ENCODE results near the gene RAPGEF5.

Gene RAPGEF5

DNA sequence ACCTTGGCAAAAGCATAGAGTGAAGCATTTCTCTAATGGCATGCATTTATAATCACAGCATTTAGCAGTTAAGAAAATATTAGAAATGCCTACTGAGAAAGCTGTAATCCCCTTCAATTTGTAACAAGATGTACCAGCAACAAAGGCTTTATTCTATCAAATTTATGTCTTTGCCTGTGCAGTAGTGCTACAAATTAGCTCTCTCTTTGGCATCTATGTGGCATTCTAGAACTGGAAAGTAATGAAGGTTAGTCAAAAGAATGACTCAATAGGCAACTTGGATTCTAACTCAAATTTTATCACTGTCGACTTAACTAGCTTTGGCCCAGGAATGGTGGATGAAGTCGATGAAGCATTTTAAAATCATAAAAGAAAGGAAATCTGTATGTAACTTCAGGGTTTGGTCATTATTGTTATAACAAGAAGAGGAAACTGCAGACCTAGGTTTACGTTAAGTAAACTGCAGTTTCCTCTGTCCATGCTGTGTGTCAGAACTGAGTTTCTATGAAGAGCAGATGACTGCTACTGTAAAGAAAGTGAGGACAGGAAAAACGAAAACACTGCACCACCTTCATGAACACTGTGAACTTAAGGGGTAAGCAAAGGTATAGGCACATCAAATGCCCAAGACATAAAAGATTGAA is 140.0 kb downstream of the RAPGEF5 start:
- Mint-ChIP-seq H3K36me3 (ENCODE audit: low read depth) (peaks cover 9% of the 10 kb centered on the region), H3K27ac (peak overlapping the region in 2 of 3 experiments; percentile 62 to 87), H3K27me3 (ENCODE audit: low read depth) (no peaks in the 10 kb centered on the region), H3K4me1 (peaks cover 27% of the 10 kb centered on the region), H3K4me3 (peak overlapping the region in 1 of 3 experiments; percentile 52), H3K9me3 (peaks cover 12% of the 10 kb centered on the region)
- TF ChIP-seq, protein P1, sequence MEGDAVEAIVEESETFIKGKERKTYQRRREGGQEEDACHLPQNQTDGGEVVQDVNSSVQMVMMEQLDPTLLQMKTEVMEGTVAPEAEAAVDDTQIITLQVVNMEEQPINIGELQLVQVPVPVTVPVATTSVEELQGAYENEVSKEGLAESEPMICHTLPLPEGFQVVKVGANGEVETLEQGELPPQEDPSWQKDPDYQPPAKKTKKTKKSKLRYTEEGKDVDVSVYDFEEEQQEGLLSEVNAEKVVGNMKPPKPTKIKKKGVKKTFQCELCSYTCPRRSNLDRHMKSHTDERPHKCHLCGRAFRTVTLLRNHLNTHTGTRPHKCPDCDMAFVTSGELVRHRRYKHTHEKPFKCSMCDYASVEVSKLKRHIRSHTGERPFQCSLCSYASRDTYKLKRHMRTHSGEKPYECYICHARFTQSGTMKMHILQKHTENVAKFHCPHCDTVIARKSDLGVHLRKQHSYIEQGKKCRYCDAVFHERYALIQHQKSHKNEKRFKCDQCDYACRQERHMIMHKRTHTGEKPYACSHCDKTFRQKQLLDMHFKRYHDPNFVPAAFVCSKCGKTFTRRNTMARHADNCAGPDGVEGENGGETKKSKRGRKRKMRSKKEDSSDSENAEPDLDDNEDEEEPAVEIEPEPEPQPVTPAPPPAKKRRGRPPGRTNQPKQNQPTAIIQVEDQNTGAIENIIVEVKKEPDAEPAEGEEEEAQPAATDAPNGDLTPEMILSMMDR (IDR thresholded peaks at IDR 0.05; ENCODE audit: unreplicated experiment in 3 of 3) = no peak

DNA sequence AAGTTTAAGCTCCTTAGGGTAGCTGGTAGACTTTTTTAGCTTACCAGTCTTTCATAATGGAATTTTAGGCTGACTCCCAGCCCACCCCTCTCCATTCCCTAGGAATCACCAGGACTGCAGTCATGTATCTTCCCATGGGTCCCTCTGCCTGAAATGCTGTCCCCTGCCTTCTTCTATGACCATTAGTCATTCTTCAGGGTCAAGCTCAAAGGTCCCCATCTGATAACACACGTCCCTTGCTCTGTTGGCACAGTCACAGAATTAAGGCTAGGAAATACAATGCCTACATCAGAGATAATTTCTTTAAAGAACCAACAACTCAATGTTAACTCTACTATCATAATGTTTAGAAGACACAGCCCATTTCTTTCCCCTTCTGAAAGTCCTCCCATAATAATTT is 140.6 kb downstream of the RAPGEF5 start:
- Mint-ChIP-seq H3K27me3 (ENCODE audit: low read depth) (no peaks in the 10 kb centered on the region), H3K36me3 (ENCODE audit: low read depth) (peaks cover 5% of the 10 kb centered on the region), H3K4me3 (no peak overlapping the region), H3K27ac (peak overlapping the region in 2 of 3 experiments; percentile 62 to 87), H3K9me3 (peaks cover 8% of the 10 kb centered on the region), H3K4me1 (peaks cover 33% of the 10 kb centered on the region)
- TF ChIP-seq, protein P1 (IDR thresholded peaks at IDR 0.05; ENCODE audit: unreplicated experiment in 3 of 3) = no peak

DNA sequence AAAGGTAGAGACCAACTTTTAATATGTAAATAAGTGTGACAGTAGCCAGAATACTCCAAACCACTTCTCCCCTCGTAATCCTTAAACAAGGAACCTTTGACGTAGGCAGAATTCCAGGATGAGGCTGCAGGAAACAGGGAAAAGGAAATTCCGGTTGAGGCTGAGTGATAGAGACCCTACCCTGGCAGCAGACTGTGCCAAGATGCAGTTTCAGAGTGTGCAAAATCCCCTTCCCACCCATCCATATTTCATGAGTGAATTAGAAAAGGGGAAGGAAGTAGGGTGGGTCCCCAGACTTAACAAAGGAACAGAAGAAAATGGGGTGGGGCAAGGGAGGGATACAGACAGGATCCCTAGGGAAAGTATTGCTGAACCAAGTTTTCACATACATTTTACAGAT is 143.0 kb downstream of the RAPGEF5 start:
- peaks cover 31% of the 10 kb centered on the region for H3K4me1 Mint-ChIP-seq
- H3K9me3 Mint-ChIP-seq = no peaks in the 10 kb centered on the region
- H3K36me3 Mint-ChIP-seq (ENCODE audit: low read depth) = no peaks in the 10 kb centered on the region
- TF ChIP-seq, protein P1 (IDR thresholded peaks at IDR 0.05; ENCODE audit: unreplicated experiment in 3 of 3) = no peak
- H3K27ac Mint-ChIP-seq = peak overlapping the region in 1 of 3 experiments; percentile 52
- no peaks in the 10 kb centered on the region for H3K27me3 Mint-ChIP-seq (ENCODE audit: low read depth)
- H3K4me3 Mint-ChIP-seq = no peak overlapping the region

DNA sequence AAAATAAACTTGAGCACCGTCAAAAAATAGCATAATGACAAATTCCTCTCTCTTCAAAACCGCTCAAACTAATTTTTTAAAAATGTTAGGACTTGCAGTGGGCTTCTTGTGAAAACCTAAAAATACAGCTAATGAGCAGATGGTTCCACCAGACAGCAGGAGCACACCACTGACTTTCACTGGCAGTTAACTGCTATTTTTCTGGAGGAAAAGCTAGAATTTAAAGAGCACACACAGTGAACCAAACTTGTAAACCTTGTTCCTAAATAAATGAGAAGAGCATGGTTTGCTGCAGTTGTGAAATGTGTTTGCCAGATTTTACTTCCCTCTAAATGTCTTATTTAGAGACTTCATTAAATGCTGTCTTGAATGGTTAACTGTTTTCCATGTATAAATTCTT is 143.9 kb downstream of the RAPGEF5 start:
- Mint-ChIP-seq H3K4me1 (peaks cover 33% of the 10 kb centered on the region), H3K9me3 (no peaks in the 10 kb centered on the region), H3K36me3 (ENCODE audit: low read depth) (no peaks in the 10 kb centered on the region), H3K4me3 (no peak overlapping the region), H3K27ac (peak overlapping the region in 1 of 3 experiments; percentile 33), H3K27me3 (ENCODE audit: low read depth) (no peaks in the 10 kb centered on the region)
- TF ChIP-seq, protein P1 (IDR thresholded peaks at IDR 0.05; ENCODE audit: unreplicated experiment in 3 of 3) = no peak

DNA sequence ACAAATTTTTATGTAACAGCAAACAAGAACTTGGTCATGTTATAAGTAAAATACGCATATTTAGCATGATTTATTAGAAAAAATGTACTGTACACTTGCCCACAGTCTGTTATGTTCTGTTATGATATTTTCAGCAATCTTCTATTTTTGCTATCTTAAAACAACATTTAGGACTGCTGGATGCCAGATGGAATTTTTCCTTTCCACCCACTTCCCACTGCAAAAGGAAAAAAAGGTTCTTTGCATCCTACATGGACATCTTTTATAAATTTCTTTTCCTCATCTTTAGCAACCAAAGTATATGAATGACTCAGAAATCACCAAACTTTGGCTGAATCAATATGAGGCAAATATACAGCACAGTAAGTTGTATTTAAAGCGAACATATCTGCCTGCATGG is 146.0 kb downstream of the RAPGEF5 start:
- Mint-ChIP-seq H3K36me3 (ENCODE audit: low read depth) (no peaks in the 10 kb centered on the region), H3K4me3 (no peak overlapping the region), H3K27me3 (ENCODE audit: low read depth) (no peaks in the 10 kb centered on the region), H3K27ac (peak overlapping the region; percentile 41 to 87 (median 58)), H3K4me1 (peaks cover 34% of the 10 kb centered on the region), H3K9me3 (no peaks in the 10 kb centered on the region)
- TF ChIP-seq, protein P1 (IDR thresholded peaks at IDR 0.05; ENCODE audit: unreplicated experiment in 3 of 3) = no peak

DNA sequence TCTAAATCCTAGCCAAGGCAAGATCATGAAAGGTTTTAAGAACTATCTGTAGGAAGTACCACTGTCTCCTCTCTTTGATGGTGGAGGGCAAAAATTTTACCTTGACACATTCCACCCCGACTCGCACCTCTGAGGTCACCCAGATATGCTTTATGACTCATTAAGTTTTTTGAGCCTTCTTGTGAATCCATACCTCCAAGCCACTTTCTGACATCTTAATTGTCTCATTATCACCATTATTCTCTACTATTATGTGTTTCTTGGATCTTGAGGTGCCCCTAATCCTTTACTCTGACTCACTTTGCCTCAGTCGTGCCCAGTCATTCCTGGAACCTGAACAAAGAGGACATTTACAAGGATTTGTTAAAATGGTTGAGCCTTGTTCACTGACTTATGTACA is 146.6 kb downstream of the RAPGEF5 start:
- H3K4me1 Mint-ChIP-seq = peaks cover 39% of the 10 kb centered on the region
- no peaks in the 10 kb centered on the region for H3K9me3 Mint-ChIP-seq
- no peak overlapping the region for H3K4me3 Mint-ChIP-seq
- no peaks in the 10 kb centered on the region for H3K36me3 Mint-ChIP-seq (ENCODE audit: low read depth)
- no peaks in the 10 kb centered on the region for H3K27me3 Mint-ChIP-seq (ENCODE audit: low read depth)
- H3K27ac Mint-ChIP-seq = peak overlapping the region in 2 of 3 experiments; percentile 58 to 80
- TF ChIP-seq, protein P1 (IDR thresholded peaks at IDR 0.05; ENCODE audit: unreplicated experiment in 3 of 3) = no peak
